Endothelial cell of umbilical vein (primary cell): ENCODE results near the gene SSB.

Experiments used
- EZH2 ChIP-seq: IDR thresholded peaks from 2 replicates; pipeline ENCODE4 v1.6.1; 2012; ENCODE audit warnings: borderline replicate concordance, low read depth, mild to moderate bottlenecking, moderate library complexity, low read length, inconsistent platforms; ENCODE audit not compliant: severe bottlenecking
- POLR2A ChIP-seq: IDR thresholded peaks from 2 replicates; pipeline ENCODE4 v1.6.1; 2012; ENCODE audit warnings: low read depth, mild to moderate bottlenecking, control low read depth, low read length
- TF ChIP-seq, protein P1 (sequence below), 2 donors: IDR thresholded peaks; 1 replicate in 1 of 2; 2 replicates in 1 of 2; pipeline ENCODE4 v1.5.1; 2011; ENCODE audit warnings: low read length in 2 of 2, mild to moderate bottlenecking in 2 of 2, moderate library complexity in 2 of 2, control low read depth in 1 of 2, inconsistent platforms in 1 of 2, low read depth in 1 of 2; ENCODE audit not compliant: insufficient read depth in 1 of 2; ENCODE audit errors: extremely low read depth in 1 of 2
- TF ChIP-seq, protein P2 (sequence below): IDR thresholded peaks from 2 replicates; pipeline ENCODE4 v1.6.1; 2011; ENCODE audit not compliant: insufficient read depth, insufficient read length

DNA sequence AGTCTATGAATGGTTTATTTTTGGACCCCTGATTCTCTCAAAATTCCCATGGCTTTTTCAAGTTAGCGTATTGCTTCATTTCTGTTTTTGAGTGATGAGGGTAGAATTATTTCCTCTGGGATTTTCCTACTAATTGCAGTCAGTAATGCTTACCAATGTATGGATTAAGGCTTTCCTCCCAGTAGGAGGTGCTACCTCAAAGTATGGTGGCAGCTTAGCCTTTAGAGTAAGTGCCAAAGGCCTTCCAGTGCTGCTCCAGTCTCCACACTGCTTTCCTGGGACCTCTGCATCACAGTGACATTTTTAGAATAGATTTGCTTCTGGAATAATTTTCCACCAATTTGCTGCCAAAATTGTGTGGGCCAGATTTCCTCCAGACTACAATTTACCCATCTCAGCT is 16.2 kb upstream of the SSB start:
- TF ChIP-seq, protein P1, sequence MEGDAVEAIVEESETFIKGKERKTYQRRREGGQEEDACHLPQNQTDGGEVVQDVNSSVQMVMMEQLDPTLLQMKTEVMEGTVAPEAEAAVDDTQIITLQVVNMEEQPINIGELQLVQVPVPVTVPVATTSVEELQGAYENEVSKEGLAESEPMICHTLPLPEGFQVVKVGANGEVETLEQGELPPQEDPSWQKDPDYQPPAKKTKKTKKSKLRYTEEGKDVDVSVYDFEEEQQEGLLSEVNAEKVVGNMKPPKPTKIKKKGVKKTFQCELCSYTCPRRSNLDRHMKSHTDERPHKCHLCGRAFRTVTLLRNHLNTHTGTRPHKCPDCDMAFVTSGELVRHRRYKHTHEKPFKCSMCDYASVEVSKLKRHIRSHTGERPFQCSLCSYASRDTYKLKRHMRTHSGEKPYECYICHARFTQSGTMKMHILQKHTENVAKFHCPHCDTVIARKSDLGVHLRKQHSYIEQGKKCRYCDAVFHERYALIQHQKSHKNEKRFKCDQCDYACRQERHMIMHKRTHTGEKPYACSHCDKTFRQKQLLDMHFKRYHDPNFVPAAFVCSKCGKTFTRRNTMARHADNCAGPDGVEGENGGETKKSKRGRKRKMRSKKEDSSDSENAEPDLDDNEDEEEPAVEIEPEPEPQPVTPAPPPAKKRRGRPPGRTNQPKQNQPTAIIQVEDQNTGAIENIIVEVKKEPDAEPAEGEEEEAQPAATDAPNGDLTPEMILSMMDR (IDR thresholded peaks at IDR 0.05; ENCODE audit: extremely low read depth in 1 of 2, insufficient read depth in 1 of 2, low read depth in 1 of 2, low read length in 2 of 2), result no peak
- TF ChIP-seq EZH2 (no peak), POLR2A (no peak)
- TF ChIP-seq, protein P2, sequence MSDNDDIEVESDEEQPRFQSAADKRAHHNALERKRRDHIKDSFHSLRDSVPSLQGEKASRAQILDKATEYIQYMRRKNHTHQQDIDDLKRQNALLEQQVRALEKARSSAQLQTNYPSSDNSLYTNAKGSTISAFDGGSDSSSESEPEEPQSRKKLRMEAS, result no peak
